HG03159 (cell line): ENCODE data around the gene ZBTB49.
A peak's percentile ranks its signal among the peaks of the same experiment; 100 is the strongest.
"Not testable (repeated sequence)": the region's sequence is repeated elsewhere in the genome, so short reads cannot be mapped to it uniquely, and the experiment has no call there.

Experiments
- ATAC-seq: cut with Tn5 transposase; IDR thresholded peaks from one replicate; pipeline ENCODE4 v1.9.1; 2021; ENCODE audit warnings: mild to moderate bottlenecking, moderate library complexity; ENCODE audit not compliant: unreplicated experiment

ZBTB49 gene, protein sequence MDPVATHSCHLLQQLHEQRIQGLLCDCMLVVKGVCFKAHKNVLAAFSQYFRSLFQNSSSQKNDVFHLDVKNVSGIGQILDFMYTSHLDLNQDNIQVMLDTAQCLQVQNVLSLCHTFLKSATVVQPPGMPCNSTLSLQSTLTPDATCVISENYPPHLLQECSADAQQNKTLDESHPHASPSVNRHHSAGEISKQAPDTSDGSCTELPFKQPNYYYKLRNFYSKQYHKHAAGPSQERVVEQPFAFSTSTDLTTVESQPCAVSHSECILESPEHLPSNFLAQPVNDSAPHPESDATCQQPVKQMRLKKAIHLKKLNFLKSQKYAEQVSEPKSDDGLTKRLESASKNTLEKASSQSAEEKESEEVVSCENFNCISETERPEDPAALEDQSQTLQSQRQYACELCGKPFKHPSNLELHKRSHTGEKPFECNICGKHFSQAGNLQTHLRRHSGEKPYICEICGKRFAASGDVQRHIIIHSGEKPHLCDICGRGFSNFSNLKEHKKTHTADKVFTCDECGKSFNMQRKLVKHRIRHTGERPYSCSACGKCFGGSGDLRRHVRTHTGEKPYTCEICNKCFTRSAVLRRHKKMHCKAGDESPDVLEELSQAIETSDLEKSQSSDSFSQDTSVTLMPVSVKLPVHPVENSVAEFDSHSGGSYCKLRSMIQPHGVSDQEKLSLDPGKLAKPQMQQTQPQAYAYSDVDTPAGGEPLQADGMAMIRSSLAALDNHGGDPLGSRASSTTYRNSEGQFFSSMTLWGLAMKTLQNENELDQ

DNA sequence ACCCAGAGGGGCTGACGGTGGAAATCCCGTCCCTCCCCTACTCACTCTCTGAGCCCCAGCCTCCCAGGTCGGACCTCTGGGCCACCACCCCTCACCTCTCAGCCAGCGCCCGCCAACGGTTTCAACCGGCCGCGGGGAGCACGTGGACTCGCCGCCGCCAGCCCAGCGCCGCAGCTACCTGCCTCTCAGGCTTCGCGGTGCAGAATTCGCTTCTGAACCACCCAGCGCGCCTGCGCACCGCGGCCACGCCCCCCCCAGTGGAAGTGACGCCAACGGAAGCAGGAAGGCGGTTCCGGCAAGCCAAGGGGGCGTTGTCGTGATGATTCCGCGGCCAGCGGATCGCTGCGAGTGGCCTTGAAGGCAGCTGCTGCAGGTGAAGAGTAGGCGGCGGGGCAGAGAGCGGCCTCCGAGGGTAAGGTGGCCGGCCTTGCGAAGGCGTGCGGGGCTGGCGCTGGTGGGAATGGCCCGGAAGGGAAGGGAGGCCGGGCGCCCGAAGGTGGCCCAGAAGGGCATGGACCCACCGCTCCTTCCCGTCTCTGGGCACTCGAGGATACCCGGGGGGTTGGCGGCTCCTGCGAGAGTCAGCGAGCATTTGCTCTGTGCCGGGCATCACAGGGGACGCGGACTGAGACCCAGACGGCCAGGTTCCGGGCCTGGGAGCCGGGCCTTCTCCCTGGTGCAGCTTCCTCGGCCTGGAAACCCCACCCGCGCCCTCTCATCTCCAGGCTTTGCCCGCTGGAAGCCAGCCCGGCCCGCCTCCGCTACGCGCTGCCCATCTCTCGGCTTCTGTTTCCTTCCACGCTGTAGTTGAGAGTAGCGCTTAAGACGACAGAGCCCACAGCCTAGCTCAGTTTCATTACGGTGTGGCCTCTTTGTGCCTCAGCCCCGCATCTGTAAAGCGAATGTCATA is at the start of gene ZBTB49, which contains the start of gene LYAR:
Gene ZBTB49, plus strand, starts transcription at position 311 of the 910 bp plus-strand sequence. CDS start 9,695 bp downstream, outside the sequence.
Gene LYAR, minus strand, starts transcription at position 214 of the 910 bp plus-strand sequence. CDS start 6,412 bp downstream, outside the sequence.
- ATAC-seq = peak; percentile 92

DNA sequence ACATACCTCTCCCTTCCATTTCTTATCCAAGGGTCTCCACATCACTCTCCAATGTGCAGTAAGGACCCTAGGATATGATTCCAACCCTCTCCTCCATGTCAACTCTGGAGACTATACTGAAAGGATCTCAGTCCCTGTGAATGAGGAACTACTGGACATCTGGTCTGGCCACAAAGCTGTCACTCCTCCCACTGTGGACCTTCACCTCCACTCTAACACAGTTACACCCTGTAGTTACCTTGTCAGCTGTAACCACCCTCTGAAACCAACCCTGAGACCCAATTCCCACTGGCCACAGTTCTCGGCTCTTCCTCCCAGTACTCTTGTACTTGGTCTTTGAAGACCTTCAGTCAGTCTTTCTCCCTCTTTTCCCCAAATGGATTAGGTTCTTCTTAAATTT is 44.9 kb upstream of the ZBTB49 start:
- ATAC-seq = no peak

DNA sequence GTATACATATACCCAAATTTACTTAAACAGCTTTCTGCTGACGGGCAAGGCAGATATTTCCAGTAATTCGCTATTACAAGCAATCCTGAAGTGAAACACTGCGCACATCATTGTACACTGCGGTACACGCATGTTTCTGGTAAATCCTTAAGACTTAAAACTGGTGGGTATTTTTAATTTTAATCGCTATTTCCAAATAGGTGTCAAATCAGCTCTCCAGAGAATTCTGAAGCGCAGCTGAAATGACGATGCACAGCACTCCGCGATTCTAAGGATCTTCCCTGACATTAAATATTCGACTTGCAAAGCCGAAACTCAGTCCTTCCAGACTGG is 42.4 kb upstream of the ZBTB49 start:
- ATAC-seq = peak; percentile 10

DNA sequence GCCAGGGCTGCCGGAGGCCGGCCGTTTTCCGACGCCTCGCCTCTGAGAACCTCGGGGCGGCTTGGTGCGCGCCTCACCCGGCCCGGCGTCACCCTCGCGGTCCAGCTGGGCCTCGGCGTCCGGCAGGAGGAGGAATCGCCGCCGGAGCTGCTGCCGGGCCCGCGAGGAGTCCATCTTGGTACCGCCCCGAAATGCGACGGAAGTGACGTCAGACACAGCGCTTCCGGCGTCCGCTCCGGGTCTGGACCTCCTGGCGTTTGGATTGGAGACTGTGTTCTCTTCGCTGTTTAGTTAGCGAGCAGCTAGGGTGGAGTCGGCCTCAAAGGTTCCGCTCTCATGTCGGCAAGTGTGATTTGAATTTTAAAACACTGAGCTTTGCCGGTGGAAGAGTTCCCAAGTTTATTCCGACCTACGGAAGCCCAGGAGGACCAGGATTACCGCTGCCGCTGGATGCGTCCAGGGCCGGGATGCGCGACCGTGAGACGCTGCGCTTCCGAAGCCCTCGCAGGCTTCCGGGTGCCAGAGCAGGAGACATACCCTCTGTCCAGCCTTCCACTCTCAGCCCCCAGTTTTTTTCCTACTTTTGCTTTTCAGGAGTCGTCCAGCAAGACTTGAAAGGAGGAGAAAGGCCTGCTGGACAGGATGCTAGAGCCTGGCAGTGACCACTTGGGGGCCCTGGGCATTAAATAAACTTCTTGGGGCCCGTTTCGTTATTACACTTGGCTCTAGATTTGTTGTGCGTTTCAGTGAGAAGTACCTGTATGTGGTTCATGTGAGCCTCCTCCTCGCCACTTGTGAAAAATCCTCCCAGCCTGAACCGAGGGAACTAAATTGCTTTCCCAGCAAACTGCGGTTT is 41.8 kb upstream of the ZBTB49 start, which contains the start of gene TMEM128:
Gene TMEM128, minus strand, starts transcription at position 195 of the 856 bp plus-strand sequence. Its CDS starts 21 bp downstream, at position 174.
- peak; percentile 97 for ATAC-seq

DNA sequence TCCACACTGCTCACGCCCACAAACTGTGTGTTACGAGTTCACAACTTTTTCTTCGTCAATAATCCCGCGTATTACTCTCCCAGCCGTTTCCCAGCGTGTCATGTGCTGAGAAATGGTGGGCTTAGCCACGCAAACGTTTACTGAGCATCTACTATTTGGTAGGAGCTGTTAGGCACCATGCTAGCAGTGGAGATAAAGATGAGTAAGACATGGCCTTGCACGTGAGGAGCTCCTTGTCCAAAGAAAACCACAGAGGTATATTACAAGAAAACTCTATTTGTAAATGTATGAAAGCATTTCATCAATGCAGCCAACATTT is 41.2 kb upstream of the ZBTB49 start:
- no peak for ATAC-seq

DNA sequence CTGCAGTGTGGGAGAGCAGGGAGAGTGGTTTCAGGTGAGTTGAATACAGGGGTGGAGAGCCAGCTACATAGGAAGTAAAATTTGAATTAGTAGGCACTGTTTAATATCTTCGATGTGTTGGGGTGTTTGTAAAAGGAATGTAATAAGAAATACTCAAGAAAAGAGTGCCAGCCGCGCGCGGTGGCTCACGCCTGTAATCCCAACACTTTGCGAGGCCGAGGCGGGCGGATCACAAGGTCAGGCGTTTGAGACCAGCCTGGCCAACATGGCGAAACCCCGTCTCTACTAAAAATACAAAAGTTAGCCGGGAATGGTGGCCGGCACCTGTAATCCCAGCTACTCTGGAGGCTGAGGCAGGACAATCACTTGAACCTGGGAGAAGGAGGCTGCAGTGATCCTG is 40.7 kb upstream of the ZBTB49 start:
- ATAC-seq = not testable (repeated sequence)

DNA sequence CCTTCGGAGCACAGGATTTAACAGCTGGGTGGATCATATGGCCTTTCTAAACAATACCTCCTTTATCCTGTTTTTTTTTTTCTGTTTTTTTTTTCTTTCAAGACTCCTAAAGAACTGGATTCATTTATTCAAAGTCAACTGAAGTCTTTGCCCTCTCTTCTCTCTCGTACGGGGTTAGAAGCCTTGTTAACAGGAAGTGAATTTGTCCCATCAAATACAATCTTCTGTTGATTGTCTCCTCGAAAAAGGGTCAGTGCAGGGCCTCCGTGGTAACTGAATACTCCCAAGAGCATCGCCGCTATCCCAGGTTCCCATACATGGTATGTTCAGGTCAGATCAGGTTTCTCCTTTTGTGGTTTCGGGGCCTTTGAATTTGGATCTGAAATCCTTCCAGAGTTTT is 40.2 kb upstream of the ZBTB49 start:
- ATAC-seq = no peak

DNA sequence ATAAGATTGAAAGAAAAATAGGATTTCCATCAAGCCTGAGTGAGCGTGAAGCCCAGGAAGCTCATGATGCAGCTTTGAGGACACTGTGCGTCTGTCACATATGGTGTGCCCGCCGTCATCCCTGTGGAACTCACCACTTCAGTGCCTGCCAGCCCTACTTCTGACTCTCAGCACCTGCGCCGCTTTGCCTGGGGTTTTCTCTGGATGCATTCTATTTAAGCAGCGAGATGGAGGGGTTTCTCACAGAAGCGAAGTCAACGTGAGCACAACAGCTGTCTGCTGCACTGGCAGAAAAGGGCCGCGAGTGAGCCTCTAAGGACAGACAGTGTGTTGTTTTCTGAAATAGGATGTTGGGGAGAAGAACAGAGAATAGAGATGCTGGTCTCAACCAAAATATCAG is 35.9 kb upstream of the ZBTB49 start:
- no peak for ATAC-seq

DNA sequence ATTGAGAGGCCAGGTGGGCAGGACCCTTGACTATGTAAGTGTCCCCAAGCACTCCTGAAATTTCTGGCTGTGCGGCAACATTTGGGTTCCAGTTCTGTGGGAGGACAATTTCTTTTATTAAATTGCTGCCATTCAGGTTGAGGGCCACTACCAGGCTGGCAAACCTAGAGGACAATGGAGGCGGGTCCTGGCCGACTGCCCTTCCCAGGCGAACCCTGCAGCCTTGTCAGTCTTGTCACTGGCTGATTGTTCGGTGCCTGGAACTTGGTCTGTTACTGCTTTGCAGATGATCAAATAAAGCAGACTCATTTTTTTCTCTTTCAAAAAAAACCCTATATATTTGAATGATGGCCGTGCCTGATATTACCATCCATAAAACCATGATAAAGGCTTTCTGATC is 35.4 kb upstream of the ZBTB49 start:
- ATAC-seq = no peak

DNA sequence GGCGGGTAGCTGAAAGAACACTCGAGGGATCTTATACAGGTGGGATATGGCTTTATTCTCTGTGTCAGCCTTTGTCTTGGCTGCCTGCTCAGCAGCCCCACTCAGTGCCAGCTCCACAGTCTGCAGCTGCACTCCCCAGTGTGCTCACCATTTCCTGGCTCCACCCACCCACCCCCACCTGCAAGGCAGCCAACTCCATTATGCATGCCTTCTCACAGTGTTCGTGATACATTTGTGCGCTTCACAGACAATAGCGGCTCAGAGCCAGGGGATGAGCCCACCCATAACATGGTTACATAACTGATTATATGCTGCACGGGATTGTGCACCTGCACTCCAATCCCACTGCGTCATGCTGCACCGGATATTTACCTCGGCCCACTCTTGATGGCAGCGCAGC is 33.3 kb upstream of the ZBTB49 start:
- ATAC-seq = no peak

DNA sequence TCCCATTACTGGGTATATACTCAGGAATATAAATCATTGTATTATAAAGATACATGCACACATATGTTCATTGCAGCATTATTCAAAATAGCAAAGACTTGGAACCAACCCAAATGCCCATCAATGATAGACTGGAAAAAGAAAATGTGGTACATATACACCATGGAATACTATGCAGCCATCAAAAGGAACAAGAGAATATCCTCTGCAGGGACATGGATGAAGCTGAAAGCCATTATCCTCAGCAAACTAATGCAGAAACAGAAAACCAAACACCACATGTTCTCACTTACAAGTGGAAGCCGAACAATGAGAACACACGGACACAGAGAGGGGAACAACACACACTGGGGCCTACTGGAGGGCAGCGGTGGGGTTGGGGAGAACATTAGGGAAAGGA is 32.3 kb upstream of the ZBTB49 start:
- ATAC-seq = not testable (repeated sequence)

DNA sequence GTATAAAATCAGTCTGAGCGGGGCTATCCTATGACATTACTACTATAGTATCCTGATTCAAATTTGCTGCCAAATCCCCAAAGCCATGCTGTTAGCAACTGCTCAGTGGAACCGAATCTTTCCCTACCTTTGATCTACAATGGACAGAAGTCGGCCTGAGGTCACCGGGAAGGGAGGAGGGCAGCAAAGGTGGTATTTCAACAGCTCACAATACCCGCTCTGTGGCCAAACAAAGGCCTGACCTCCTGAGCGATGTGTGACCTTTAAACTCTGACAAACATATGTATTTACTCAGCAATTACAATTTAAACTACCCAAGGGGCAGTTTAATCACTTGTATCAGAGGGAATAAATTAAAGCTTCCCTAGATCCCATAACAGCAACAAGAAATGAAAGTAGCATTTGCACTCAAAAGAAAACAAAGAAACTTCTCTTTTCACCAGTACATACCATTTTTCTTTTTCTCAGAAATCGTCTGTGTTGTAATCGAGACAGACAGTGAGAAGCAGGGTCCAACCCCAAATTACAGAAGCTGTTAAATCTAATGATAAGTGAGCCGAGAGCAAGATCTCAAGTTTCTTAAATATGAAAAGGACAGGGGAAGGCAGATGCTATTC is 30.5 kb upstream of the ZBTB49 start:
- ATAC-seq = no peak

DNA sequence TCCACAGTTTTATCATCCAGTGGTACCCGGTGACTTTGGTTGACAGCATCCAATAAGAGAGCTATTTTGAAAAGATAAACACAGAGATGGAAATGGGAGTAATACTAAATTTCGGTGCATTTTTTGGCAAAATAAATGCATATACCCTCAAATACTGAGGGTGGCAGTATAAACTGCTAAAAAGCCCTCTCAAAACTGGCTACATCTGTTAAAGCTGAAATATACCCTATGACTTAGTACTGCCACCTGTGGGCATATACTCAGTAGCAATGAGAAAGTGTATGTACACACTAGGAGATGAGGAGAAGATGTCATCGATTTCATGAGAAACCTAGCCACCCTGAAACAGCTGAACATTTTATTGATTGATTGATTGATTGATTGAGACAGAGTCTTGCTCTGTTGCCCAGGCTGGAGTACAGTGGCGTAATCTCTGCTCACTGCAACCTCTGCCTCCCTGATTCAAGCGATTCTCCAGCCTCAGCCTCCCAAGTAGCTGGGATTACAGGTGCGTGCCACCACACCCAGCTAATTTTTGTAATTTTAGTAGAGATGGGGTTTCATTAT is 29.8 kb upstream of the ZBTB49 start:
- ATAC-seq = no peak

DNA sequence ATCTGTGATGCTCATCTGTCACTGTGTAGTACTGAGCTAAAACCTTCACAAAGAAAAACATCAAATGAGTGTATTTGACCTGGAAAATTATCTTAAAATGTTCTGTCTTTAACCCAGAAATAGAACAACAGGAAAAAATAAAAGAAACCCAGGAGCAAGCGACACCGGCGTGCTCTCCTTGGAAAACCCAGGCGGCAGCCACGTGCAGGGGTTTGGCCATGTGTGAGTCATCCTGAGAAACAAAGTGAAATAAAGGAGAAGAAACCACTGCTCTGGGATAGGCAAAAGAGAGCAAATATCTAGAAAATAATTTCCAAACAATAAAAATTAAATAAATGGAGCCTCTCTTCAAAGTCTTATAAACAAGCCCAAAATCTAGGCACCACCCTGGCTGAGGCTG is 22.1 kb upstream of the ZBTB49 start:
- ATAC-seq = no peak

DNA sequence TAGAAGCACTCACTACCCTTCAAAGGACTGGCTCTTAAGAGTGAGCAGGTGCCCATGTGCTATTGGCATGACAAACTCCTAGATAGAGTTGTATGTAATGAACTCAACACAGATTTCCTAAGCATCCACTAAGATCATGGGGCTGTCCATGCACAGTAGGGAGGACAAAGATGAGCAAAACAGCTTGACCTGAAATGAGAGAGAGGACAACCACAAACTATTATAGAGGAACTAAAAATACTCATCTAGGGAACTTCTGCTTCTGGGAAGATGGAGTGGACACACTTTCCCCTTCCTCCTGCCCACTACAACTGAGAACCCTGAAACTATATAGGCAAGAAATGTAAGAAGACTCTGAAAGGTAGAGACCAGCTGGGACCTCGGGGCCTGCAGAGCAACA is 21.3 kb upstream of the ZBTB49 start:
- no peak for ATAC-seq

DNA sequence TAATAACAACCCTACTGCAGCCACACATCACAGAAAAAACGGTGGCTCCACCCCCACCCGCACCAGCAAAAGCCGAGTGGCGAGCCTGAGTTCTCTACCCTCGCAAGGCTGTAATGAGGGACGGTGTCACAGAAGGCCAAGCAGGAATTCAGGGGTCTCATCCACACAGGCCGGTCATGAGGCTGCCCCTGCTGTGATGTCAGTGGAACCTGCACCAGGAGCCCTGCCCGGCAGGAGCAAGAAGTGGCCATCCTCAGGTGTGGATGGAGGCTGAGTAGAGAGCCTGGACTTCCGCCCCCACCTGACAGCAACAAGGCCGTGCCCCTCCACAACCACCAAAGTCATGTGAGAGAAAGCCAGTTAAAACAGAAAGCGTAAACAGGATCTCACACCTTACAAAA is 20.7 kb upstream of the ZBTB49 start:
- ATAC-seq = no peak

DNA sequence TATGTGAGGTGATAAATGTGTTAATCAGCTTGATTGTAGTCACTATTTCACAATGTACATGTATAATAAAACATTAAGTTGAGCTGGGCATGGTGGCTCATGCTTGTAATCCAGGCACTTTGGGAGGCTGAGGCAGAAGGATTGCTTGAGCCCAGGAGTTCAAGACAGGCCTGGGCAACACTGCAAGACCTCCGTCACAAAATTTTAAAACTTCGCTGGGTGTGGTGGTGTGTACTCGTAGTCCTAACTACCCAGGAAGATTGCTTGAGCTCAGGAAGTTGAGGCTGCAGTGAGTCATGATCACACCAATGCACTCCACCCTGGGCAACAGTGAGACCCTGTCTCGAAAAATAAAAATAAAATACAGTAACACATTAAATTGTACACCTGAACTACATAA is 20.2 kb upstream of the ZBTB49 start:
- no peak for ATAC-seq

DNA sequence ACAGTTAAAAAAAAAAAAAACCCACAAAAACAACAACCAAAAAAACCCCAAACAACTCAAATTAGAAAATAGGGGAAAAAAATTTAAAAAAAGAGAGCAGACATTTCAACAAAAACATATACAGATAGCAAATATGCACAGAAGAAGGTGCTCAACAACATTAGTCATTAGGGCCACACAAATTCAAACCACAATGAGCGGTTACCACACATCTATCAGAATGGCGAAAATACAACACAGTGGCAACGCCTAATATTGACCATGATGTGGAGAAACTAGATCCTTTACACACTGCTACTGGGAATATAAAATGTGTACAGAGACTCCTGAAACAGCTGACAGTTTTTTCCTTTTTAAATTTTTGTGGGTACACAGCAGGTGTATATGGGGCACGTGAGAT is 19.5 kb upstream of the ZBTB49 start:
- no peak for ATAC-seq

DNA sequence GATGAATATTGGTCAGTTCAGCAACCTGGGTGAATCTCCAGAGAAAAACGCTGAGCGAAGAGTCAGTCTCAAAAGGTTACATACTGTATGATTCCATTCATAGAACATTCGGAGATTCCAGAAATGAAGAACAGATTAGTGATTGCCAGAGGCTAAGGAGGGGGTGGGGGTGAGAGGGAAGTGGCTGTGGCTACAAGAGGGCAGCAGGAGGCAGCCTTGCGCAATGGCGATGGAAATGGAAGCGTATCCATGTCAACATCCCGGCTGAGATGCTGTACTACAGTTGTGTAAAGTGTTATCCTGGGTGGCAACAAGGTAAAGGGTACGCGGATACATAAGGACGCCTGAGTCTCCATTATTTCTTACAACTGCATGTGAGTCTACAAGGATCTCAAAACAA is 18.1 kb upstream of the ZBTB49 start:
- no peak for ATAC-seq

DNA sequence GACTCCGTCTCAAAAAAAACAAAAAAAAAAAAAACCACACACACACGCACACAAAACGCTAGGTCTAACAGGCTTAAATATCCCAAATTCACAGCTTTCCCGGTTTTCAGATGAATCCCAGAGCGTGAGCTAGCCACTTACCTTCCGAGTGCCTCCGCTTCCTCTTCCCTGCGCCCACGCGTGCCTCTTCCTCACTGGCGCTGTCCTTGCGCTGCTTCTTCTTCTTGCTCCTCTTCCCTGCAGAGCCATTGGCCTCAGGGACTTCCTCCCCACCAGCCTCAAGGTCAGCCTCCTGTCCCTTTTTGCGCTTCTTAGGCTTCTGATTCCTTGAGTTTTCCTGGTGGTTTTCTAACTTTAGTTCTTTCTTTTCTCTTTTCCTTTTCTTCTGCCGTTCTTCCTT is 15.8 kb upstream of the ZBTB49 start:
- ATAC-seq = no peak
